C4-2B (cell line): ENCODE results near the gene SLC31A2.
"Not testable (repeated sequence)": the region's sequence is repeated elsewhere in the genome, so short reads cannot be mapped to it uniquely, and the experiment has no call there.

Experiments
- H3K27ac ChIP-seq: fragments of 450-650 bp; 2 replicates; pipeline ENCODE4 v1.5.1; 2017
- ZFX ChIP-seq: fragments of 450-650 bp; IDR thresholded peaks from 2 replicates; pipeline ENCODE4 v1.6.1; 2017
- TF ChIP-seq, protein P1 (sequence below): fragments of 450-650 bp; conservative IDR thresholded peaks from 2 replicates; pipeline ENCODE4 v1.5.1; 2017; ENCODE audit warnings: mild to moderate bottlenecking

The SLC31A2 gene

DNA sequence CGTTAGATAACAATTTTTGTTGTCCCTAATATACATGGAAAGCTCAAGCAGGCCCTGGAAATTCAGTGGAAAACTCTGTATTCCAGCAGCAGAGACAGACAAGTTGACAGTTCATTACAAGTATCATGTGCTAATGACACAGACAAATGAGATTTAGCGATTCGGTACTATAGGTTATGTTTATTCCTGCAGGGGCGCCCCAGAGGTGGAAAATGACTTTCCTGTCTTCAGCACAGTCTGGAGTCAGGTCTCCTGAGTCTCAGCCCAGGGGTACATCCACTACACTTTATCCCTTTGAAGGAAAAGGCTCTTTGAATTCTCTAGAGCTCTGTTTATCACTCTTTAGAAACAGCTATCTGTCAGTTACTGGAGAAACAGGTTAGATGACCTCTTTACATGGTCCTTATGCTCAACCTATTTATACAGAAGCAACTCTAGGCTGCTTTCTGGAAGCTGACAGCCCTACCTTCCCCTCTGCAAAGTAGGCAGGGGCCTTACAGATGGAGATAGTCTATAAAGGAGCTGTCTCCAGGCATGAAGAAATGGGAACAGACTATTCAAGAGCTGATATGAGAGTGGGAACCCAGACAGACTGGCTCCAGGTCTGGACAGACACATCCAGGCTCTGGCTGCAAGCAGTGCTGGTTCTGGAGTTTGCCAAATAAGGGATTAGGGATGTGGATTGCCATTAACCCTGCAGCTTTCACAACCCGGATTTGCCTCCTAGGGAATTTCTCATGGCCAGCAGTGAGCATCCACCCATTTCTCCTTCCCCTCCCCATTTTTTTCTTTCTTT is 7.2 kb upstream of the SLC31A2 start:
- H3K27ac ChIP-seq: no peak overlapping the region
- no peak for TF ChIP-seq ZFX
- TF ChIP-seq, protein P1, sequence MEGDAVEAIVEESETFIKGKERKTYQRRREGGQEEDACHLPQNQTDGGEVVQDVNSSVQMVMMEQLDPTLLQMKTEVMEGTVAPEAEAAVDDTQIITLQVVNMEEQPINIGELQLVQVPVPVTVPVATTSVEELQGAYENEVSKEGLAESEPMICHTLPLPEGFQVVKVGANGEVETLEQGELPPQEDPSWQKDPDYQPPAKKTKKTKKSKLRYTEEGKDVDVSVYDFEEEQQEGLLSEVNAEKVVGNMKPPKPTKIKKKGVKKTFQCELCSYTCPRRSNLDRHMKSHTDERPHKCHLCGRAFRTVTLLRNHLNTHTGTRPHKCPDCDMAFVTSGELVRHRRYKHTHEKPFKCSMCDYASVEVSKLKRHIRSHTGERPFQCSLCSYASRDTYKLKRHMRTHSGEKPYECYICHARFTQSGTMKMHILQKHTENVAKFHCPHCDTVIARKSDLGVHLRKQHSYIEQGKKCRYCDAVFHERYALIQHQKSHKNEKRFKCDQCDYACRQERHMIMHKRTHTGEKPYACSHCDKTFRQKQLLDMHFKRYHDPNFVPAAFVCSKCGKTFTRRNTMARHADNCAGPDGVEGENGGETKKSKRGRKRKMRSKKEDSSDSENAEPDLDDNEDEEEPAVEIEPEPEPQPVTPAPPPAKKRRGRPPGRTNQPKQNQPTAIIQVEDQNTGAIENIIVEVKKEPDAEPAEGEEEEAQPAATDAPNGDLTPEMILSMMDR: peak; percentile 26; the same call in 1 of the 2 replicates

DNA sequence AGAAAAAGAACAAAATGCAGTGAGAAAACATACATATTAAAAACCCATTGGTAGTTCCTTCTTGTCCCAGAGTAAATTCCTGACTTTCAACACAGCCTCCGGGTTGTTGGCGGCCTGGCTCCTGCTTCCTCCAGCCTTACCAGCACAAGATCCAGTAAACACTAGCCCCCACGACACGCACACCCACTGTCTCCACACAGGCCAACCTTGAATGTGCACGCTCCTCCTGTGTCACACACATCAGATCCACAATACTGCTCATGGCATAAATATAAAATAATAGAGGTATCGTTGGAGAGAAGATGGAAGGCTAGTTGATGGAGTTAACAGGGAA is 2.5 kb upstream of the SLC31A2 start:
- H3K27ac ChIP-seq: no peak overlapping the region
- TF ChIP-seq, protein P1: no peak
- no peak for TF ChIP-seq ZFX

DNA sequence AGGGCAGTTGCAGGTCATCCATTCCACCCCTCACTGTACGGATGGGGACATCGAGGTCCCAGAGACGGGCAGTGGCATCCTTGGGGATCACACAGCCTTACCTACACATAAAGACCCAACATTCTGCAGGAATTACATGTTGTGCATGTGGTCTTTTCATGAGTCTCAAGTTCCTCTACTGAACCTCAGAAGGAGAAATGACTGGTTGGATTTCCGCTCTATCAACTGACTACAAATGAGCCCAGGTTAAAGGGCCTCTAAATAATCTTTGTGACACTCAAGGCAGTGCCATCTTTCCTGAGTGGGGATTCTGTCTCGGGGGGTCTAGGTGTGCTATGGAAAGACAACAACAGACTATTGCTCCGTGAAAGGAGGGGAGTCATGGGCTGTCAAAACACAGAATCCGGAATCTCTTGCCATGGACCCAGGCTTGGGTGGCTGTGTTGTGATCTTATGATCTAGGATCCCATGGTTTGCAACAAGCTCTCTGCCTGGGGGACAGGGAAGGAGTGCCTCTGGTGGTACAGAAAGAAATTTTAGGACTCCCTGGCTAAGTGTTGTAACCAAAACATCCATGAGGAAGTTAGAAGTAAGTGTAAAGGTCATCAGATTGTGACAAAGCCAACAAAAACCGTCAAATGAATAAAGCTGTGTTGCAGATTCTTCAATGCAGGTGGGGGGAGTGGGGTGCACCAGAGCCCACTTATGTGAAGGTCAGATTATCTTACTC is 1.9 kb upstream of the SLC31A2 start:
- no peak overlapping the region for H3K27ac ChIP-seq
- TF ChIP-seq ZFX: no peak
- TF ChIP-seq, protein P1: no peak

DNA sequence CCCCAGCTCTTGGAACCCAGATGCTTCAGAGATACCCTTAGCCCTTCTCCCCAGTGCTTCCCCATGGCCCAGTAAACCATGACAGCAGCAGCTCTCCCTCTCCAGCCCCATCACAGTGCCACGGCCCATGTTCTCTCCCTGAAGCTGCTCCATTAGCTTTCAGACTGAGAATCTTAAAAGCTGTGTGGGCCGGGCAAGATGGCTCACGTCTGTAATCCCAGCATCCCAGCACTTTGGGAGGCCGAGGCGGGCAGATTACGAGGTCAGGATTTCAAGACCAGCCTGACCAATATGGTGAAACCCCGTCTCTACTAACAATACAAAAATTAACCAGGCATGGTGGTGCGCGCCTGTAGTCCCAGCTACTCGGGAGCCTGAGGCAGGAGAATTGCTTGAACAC is 1.2 kb upstream of the SLC31A2 start:
- not testable (repeated sequence) for H3K27ac ChIP-seq

DNA sequence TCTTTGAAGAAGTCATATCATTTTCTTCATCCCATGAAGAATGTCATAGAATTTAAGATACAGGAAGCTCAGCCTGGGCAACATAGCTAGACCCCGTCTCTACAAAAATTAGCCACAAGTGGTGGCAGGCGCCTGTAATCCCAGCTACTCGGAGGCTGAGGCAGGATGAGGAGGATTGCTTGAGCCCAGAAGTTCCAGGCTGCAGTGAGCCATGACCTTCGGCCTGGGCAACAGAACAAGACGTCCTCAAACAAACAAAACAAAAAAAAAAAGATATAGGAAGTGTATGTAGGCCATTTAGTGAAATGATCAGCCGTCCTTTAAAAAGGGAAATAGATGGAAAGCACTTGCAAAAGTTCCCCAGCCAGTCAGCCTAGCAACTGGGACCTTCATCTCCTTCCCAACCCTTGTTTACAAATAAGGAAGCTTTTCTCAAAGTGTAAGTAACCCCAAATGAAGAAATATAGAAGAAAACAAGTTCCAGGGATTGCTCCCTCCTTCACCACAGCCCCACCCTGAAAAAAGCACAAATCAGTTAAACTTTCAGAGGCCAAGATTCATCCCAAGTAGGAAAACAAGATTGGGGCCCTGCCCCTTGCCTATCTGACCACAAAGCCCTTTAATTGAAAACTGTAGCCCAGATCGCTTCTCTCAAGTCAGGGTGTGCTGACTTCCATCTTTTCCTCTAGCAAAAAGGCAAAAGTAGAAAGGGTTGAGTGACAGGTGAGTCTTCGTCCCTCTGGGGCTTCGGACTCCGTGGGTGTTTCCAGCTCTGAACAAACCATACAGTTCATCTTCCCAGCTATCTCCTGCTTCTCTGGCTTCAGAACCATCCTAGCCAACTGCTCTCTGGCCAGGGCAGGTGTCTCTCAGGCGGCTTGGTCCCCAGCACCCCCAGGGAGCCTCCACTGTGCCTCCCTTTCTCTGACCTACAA is 1.2 kb downstream of the SLC31A2 start:
- no peak for TF ChIP-seq ZFX
- TF ChIP-seq, protein P1: no peak
- no peak overlapping the region; the same call in 1 of the 2 replicates for H3K27ac ChIP-seq

DNA sequence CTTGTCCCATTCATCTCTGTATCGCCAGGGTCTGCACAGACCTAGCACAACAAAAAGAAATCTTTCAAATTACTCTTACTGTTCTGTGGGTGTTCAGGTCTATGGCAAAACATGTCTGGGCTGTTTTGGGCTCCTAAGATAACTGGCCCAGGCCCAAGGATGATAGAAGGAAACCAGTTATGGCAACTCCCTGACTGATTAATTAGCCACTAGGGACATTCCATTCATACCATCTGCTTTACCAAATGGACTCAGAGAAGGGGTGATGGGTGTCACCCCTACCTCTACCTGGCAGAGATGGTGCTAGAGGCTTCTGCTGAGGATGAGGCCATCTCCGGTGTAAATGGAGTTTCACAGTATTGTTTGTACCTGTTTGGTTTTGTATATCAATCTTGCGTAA is 1.9 kb downstream of the SLC31A2 start:
- no peak for TF ChIP-seq ZFX
- TF ChIP-seq, protein P1: peak; percentile 20; the same call in 1 of the 2 replicates
- no peak overlapping the region for H3K27ac ChIP-seq

DNA sequence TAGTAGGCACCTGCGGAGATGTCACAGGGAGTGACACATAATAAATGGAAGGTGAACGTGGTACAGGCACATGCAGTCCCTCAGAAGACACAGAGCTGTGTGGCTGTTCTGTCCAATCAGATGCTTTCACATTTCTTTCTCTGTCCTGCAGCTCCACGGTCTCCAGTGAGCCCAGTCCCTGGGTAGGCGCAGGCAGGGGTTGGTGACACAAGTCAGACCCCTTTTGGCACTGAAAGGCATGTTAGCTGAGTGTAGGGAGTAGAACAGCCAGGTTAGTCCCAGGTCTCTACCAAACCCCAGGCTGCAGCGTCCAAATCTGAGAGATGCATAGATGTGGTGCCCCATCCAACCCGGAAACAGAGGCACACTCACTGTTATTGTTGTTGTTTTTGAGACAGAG is 2.8 kb downstream of the SLC31A2 start:
- H3K27ac ChIP-seq: no peak overlapping the region
- no peak for TF ChIP-seq ZFX
- TF ChIP-seq, protein P1: no peak
